K562 (cell line): Measurements from ENCODE around the gene BRAP. TPM values are rescaled to one million over a fixed set of nuclear protein-coding genes. Genes with fewer than 3 reads are reported as not detected.
A peak's percentile ranks its signal among the peaks of the same experiment; 100 is the strongest.

Source experiments
- CHD1 ChIP-seq: fragments of 200-600 bp; sonication (generic); IDR thresholded peaks from one replicate; pipeline ENCODE4 v1.6.1; 2012; ENCODE audit warnings: mild to moderate bottlenecking, moderate library complexity, low read length, inconsistent platforms
- ESRRA ChIP-seq: fragments of 450-650 bp; IDR thresholded peaks from 2 replicates; pipeline ENCODE4 v1.6.1; 2014; ENCODE audit warnings: low read depth, mild to moderate bottlenecking, moderate library complexity, borderline replicate concordance
- HLTF ChIP-seq: fragments of 450-650 bp; IDR thresholded peaks from 2 replicates; pipeline ENCODE4 v1.6.1; 2016
- MITF ChIP-seq: IDR thresholded peaks from 2 replicates; pipeline ENCODE4 v1.6.1; 2014; ENCODE audit warnings: antibody characterized with exemption
- NONO ChIP-seq, 2 experiments: fragments of 200-400 bp in 1 of 2; fragments of 450-650 bp in 1 of 2; formaldehyde crosslinking in 1 of 2; IDR thresholded peaks; 2 replicates each; pipeline ENCODE4 v1.6.1; 2017; ENCODE audit warnings: low read depth in 2 of 2, mild to moderate bottlenecking in 2 of 2, moderate library complexity in 2 of 2, low read length in 1 of 2
- POLR2G ChIP-seq: fragments of 200-400 bp; formaldehyde crosslinking; IDR thresholded peaks from 2 replicates; pipeline ENCODE4 v1.6.1; 2017; ENCODE audit warnings: low read depth, mild to moderate bottlenecking, antibody characterized with exemption, low read length, moderate library complexity
- SMAD2 ChIP-seq: fragments of 150-350 bp; IDR thresholded peaks from 2 replicates; pipeline ENCODE4 v1.6.1; 2014; ENCODE audit warnings: low read depth, mild to moderate bottlenecking, low read length
- STAT6 ChIP-seq: sonication (generic); formaldehyde crosslinking; IDR thresholded peaks from 2 replicates; pipeline ENCODE4 v1.8.1; 2023; ENCODE audit warnings: mild to moderate bottlenecking, missing genetic modification reagents
- ZNF431 ChIP-seq: sonication (generic); formaldehyde crosslinking; IDR thresholded peaks from 2 replicates; pipeline ENCODE4 v1.8.0; 2022; ENCODE audit warnings: mild to moderate bottlenecking, missing genetic modification reagents
- polyA plus RNA-seq, 8 experiments: library from polyadenylated mRNA; depleted of rRNA in 4 of 8; stranded (reverse) in 5 of 8; unstranded in 3 of 8; fragments of >200 nt; fragmentation: Nextera tagmentation in 2 of 8; fragmentation: Illumina TruSeq in 1 of 8; extraction: Ambion mirVana in 2 of 8; extraction: Trizol in 1 of 8; gene quantifications; 2 replicates each; pipeline versions ENCODE4 v1.2.1 to v1.2.3, GENCODE V29; 2011 to 2014; ENCODE audit warnings: inconsistent platforms in 1 of 8, missing spikeins in 1 of 8
- total RNA-seq, 7 experiments: library from RNA; depleted of rRNA in 6 of 7; stranded (reverse); fragments of >200 nt in 6 of 7; fragmentation: Illumina TruSeq in 2 of 7; extraction: Trizol in 2 of 7; gene quantifications; 2 replicates each; pipeline versions ENCODE4 v1.2.1 to v1.2.3, GENCODE V29; 2011 to 2021; ENCODE audit warnings: low replicate concordance in 1 of 7
- TF ChIP-seq, protein P1 (sequence below): fragments of 200-400 bp; formaldehyde crosslinking; IDR thresholded peaks from 2 replicates; pipeline ENCODE4 v1.6.1; 2017; ENCODE audit warnings: mild to moderate bottlenecking, low read depth, low read length, moderate library complexity
- TF ChIP-seq, protein P2 (sequence below): fragments of 250-450 bp; sonication (Bioruptor Pico); IDR thresholded peaks from 2 replicates; pipeline ENCODE4 v1.5.0; 2021
- TF ChIP-seq, protein P3 (sequence below): fragments of 250-450 bp; sonication (Bioruptor Pico); IDR thresholded peaks from 2 replicates; pipeline ENCODE4 v1.4.0; 2020; ENCODE audit warnings: mild to moderate bottlenecking
- TF ChIP-seq, protein P4 (sequence below): sonication (generic); formaldehyde crosslinking; IDR thresholded peaks from 2 replicates; pipeline ENCODE4 v1.8.0; 2023; ENCODE audit warnings: mild to moderate bottlenecking, missing genetic modification reagents

The BRAP gene
- total and polyA plus RNA-seq, 9 of the 15 experiments (the other 6 are each of a cell fraction or from before 2014, with no cell fraction given): 2.2 to 32.6 (median 27.5) TPM

- TF ChIP-seq, protein P1, sequence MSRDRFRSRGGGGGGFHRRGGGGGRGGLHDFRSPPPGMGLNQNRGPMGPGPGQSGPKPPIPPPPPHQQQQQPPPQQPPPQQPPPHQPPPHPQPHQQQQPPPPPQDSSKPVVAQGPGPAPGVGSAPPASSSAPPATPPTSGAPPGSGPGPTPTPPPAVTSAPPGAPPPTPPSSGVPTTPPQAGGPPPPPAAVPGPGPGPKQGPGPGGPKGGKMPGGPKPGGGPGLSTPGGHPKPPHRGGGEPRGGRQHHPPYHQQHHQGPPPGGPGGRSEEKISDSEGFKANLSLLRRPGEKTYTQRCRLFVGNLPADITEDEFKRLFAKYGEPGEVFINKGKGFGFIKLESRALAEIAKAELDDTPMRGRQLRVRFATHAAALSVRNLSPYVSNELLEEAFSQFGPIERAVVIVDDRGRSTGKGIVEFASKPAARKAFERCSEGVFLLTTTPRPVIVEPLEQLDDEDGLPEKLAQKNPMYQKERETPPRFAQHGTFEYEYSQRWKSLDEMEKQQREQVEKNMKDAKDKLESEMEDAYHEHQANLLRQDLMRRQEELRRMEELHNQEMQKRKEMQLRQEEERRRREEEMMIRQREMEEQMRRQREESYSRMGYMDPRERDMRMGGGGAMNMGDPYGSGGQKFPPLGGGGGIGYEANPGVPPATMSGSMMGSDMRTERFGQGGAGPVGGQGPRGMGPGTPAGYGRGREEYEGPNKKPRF: no peak
- no peak for TF ChIP-seq HLTF
- TF ChIP-seq POLR2G: peak; percentile 45; the same call in 1 of the 2 replicates
- TF ChIP-seq, protein P2, sequence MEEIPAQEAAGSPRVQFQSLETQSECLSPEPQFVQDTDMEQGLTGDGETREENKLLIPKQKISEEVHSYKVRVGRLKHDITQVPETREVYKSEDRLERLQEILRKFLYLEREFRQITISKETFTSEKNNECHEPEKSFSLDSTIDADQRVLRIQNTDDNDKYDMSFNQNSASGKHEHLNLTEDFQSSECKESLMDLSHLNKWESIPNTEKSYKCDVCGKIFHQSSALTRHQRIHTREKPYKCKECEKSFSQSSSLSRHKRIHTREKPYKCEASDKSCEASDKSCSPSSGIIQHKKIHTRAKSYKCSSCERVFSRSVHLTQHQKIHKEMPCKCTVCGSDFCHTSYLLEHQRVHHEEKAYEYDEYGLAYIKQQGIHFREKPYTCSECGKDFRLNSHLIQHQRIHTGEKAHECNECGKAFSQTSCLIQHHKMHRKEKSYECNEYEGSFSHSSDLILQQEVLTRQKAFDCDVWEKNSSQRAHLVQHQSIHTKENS: no peak
- 0 out of 4 replicates have a peak, but pooled peaks of 1 of the 2 experiments have one; percentile 10 for TF ChIP-seq NONO (IDR thresholded peaks at IDR 0.05; ENCODE audit: low read depth in 2 of 2, low read length in 1 of 2)
- no peak for TF ChIP-seq ESRRA
- TF ChIP-seq STAT6 (CRISPR knock-in tag): no peak
- peak; percentile 70; the same call in 1 of the 2 replicates for TF ChIP-seq ZNF431 (CRISPR knock-in tag)
- TF ChIP-seq CHD1: no peak
- TF ChIP-seq, protein P3, sequence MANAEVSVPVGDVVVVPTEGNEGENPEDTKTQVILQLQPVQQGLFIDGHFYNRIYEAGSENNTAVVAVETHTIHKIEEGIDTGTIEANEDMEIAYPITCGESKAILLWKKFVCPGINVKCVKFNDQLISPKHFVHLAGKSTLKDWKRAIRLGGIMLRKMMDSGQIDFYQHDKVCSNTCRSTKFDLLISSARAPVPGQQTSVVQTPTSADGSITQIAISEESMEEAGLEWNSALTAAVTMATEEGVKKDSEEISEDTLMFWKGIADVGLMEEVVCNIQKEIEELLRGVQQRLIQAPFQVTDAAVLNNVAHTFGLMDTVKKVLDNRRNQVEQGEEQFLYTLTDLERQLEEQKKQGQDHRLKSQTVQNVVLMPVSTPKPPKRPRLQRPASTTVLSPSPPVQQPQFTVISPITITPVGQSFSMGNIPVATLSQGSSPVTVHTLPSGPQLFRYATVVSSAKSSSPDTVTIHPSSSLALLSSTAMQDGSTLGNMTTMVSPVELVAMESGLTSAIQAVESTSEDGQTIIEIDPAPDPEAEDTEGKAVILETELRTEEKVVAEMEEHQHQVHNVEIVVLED: no peak
- TF ChIP-seq, protein P4, sequence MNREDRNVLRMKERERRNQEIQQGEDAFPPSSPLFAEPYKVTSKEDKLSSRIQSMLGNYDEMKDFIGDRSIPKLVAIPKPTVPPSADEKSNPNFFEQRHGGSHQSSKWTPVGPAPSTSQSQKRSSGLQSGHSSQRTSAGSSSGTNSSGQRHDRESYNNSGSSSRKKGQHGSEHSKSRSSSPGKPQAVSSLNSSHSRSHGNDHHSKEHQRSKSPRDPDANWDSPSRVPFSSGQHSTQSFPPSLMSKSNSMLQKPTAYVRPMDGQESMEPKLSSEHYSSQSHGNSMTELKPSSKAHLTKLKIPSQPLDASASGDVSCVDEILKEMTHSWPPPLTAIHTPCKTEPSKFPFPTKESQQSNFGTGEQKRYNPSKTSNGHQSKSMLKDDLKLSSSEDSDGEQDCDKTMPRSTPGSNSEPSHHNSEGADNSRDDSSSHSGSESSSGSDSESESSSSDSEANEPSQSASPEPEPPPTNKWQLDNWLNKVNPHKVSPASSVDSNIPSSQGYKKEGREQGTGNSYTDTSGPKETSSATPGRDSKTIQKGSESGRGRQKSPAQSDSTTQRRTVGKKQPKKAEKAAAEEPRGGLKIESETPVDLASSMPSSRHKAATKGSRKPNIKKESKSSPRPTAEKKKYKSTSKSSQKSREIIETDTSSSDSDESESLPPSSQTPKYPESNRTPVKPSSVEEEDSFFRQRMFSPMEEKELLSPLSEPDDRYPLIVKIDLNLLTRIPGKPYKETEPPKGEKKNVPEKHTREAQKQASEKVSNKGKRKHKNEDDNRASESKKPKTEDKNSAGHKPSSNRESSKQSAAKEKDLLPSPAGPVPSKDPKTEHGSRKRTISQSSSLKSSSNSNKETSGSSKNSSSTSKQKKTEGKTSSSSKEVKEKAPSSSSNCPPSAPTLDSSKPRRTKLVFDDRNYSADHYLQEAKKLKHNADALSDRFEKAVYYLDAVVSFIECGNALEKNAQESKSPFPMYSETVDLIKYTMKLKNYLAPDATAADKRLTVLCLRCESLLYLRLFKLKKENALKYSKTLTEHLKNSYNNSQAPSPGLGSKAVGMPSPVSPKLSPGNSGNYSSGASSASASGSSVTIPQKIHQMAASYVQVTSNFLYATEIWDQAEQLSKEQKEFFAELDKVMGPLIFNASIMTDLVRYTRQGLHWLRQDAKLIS (CRISPR knock-in tag): no peak; the same call in 1 of the 2 replicates
- TF ChIP-seq MITF: no peak
- TF ChIP-seq SMAD2: no peak
These were observed 49.4 kb downstream of the BRAP start (continued) for GRCh38 chr12:111636209-111636945.
